HEK293 (cell line): ENCODE measurements around the gene HCAR3.

Source experiments
- CTCF ChIP-seq: fragments of 450-650 bp; formaldehyde crosslinking; IDR thresholded peaks from 2 replicates; pipeline ENCODE4 v1.5.1; 2016; ENCODE audit warnings: missing biosample characterization, missing genetic modification characterization
- GLI2 ChIP-seq: fragments of 450-650 bp; formaldehyde crosslinking; IDR thresholded peaks from 2 replicates; pipeline ENCODE4; 2017; ENCODE audit warnings: missing biosample characterization, missing genetic modification characterization, low read depth, borderline replicate concordance
- REPIN1 ChIP-seq: fragments of 450-650 bp; formaldehyde crosslinking; IDR thresholded peaks from 2 replicates; pipeline ENCODE4 v1.5.1; 2017; ENCODE audit warnings: missing biosample characterization, missing genetic modification characterization, low read depth
- ZBTB21 ChIP-seq: fragments of 450-650 bp; formaldehyde crosslinking; IDR thresholded peaks from 2 replicates; pipeline ENCODE4 v1.5.1; 2017; ENCODE audit warnings: missing biosample characterization, missing genetic modification characterization
- ZNF335 ChIP-seq: fragments of 450-650 bp; formaldehyde crosslinking; conservative IDR thresholded peaks from 2 replicates; pipeline ENCODE4 v1.5.1; 2016; ENCODE audit warnings: missing biosample characterization, missing genetic modification characterization
- ZNF514 ChIP-seq: fragments of 450-650 bp; formaldehyde crosslinking; IDR thresholded peaks from 2 replicates; pipeline ENCODE4 v1.5.1; 2016; ENCODE audit warnings: missing biosample characterization, missing genetic modification characterization
- ZNF555 ChIP-seq: fragments of 450-650 bp; formaldehyde crosslinking; conservative IDR thresholded peaks from 2 replicates; pipeline ENCODE4 v1.5.1; 2017; ENCODE audit warnings: missing biosample characterization, mild to moderate bottlenecking, missing genetic modification characterization, inconsistent platforms
- ZNF704 ChIP-seq: fragments of 450-650 bp; formaldehyde crosslinking; IDR thresholded peaks from 2 replicates; pipeline ENCODE4 v1.5.1; 2016; ENCODE audit warnings: missing biosample characterization, missing genetic modification characterization

- TF ChIP-seq GLI2 (tag by site-specific recombination) = no peak
- TF ChIP-seq ZNF704 = no peak
- TF ChIP-seq ZNF555 (tag by site-specific recombination) = no peak
- TF ChIP-seq CTCF (tag by site-specific recombination) = no peak
- no peak for TF ChIP-seq ZNF335
- TF ChIP-seq REPIN1 (tag by site-specific recombination) = no peak
- no peak for TF ChIP-seq ZNF514
- no peak for TF ChIP-seq ZBTB21 (tag by site-specific recombination)
Observed at GRCh38 chr12:122729583-122730214, 13.1 kb upstream of the HCAR3 start.
